BE2C (cell line): ENCODE data around the gene BAZ1B.

Source experiments
- DNase-seq: peaks from one replicate; pipeline ENCODE4 v3.0.0-alpha.2; 2020
- H3K27me3 ChIP-seq: fragments of 250-450 bp; sonication (Bioruptor Pico); 2 replicates; pipeline ENCODE4 v1.5.1; 2020; ENCODE audit warnings: mild to moderate bottlenecking
- H3K36me3 ChIP-seq: fragments of 250-450 bp; sonication (Bioruptor Pico); 2 replicates; pipeline ENCODE4 v1.5.1; 2020; ENCODE audit warnings: mild to moderate bottlenecking
- H3K4me1 ChIP-seq: fragments of 250-450 bp; sonication (Bioruptor Pico); 2 replicates; pipeline ENCODE4 v1.5.1; 2020
- H3K4me3 ChIP-seq: 2 replicates; pipeline ENCODE4 v1.5.1; 2011; ENCODE audit warnings: low read depth, low read length
- H3K9me3 ChIP-seq: fragments of 250-450 bp; sonication (Bioruptor Pico); 2 replicates; pipeline ENCODE4 v1.5.1; 2020
- CTCF ChIP-seq: IDR thresholded peaks from 2 replicates; pipeline ENCODE4 v1.5.1; 2012; ENCODE audit warnings: mild to moderate bottlenecking, low read depth, low read length

The BAZ1B gene

GRCh38 chr7:73437621-73438416 lies 84.3 kb downstream of the BAZ1B start:
- H3K4me3 ChIP-seq, result no peak overlapping the region
- TF ChIP-seq CTCF, result no peak
- H3K36me3 ChIP-seq, result peaks cover 20% of the 10 kb centered on the region
- H3K27me3 ChIP-seq, result no peaks in the 10 kb centered on the region; the same call in 1 of the 2 replicates
- DNase-seq, result no peak
- H3K4me1 ChIP-seq, result peaks cover 7% of the 10 kb centered on the region
- no peaks in the 10 kb centered on the region; the same call in 1 of the 2 replicates for H3K9me3 ChIP-seq

GRCh38 chr7:73437091-73437490 lies 85.0 kb downstream of the BAZ1B start:
- TF ChIP-seq CTCF, result no peak

GRCh38 chr7:73436031-73436929 lies 85.8 kb downstream of the BAZ1B start:
- Histone ChIP-seq H3K4me1 (peaks cover 7% of the 10 kb centered on the region), H3K4me3 (0 out of 2 replicates have a peak overlapping the region, but pooled peaks have one; percentile 9), H3K9me3 (no peaks in the 10 kb centered on the region; the same call in 1 of the 2 replicates), H3K36me3 (peaks cover 6% of the 10 kb centered on the region), H3K27me3 (no peaks in the 10 kb centered on the region; the same call in 1 of the 2 replicates)
- peak; percentile 60 for DNase-seq
- no peak for TF ChIP-seq CTCF

More at GRCh38 chr7:73437091-73437490, 85.0 kb downstream of the BAZ1B start:
- no peak for DNase-seq
- Histone ChIP-seq H3K4me1 (peaks cover 7% of the 10 kb centered on the region), H3K27me3 (no peaks in the 10 kb centered on the region; the same call in 1 of the 2 replicates), H3K9me3 (no peaks in the 10 kb centered on the region; the same call in 1 of the 2 replicates), H3K36me3 (peaks cover 13% of the 10 kb centered on the region), H3K4me3 (no peak overlapping the region)

GRCh38 chr7:73435471-73436009 lies 86.6 kb downstream of the BAZ1B start:
- no peaks in the 10 kb centered on the region; the same call in 1 of the 2 replicates for H3K27me3 ChIP-seq
- DNase-seq, result peak; percentile 37
- peaks cover 6% of the 10 kb centered on the region for H3K36me3 ChIP-seq
- peaks cover 7% of the 10 kb centered on the region for H3K4me1 ChIP-seq
- no peaks in the 10 kb centered on the region; the same call in 1 of the 2 replicates for H3K9me3 ChIP-seq
- H3K4me3 ChIP-seq, result no peak overlapping the region
- TF ChIP-seq CTCF, result no peak

GRCh38 chr7:73434701-73435069 lies 87.4 kb downstream of the BAZ1B start:
- DNase-seq, result no peak
- no peak for TF ChIP-seq CTCF
- H3K27me3 ChIP-seq, result no peaks in the 10 kb centered on the region; the same call in 1 of the 2 replicates
- H3K9me3 ChIP-seq, result no peaks in the 10 kb centered on the region; the same call in 1 of the 2 replicates
- peaks cover 7% of the 10 kb centered on the region for H3K4me1 ChIP-seq
- H3K4me3 ChIP-seq, result no peak overlapping the region
- peaks cover under 1% of the 10 kb centered on the region for H3K36me3 ChIP-seq
